Epidermal melanocyte (primary cell): ENCODE data around the gene PM20D2.

Experiments used
- DNase-seq: peaks from one replicate; pipeline ENCODE4 v3.0.0; 2011; ENCODE audit warnings: low spot score; ENCODE audit not compliant: insufficient read length

The PM20D2 gene

GRCh38 chr6:89144354-89144906, 1.4 kb upstream of the PM20D2 start:
- DNase-seq: no peak

GRCh38 chr6:89145091-89145955, 532 bp upstream of the PM20D2 start:
- DNase-seq: no peak

GRCh38 chr6:89146718-89147700, 1.2 kb downstream of the PM20D2 start:
- no peak for DNase-seq

GRCh38 chr6:89148016-89148750, 2.3 kb downstream of the PM20D2 start:
- DNase-seq: no peak

- DNase-seq: no peak
Measured at GRCh38 chr6:89154131-89154530, 8.3 kb downstream of the PM20D2 start.

- DNase-seq: no peak
Measured at GRCh38 chr6:89160331-89161092, 14.7 kb downstream of the PM20D2 start.

GRCh38 chr6:89161326-89162046, 15.6 kb downstream of the PM20D2 start:
- DNase-seq: no peak

- DNase-seq: no peak
Measured at GRCh38 chr6:89162047-89162371, 16.2 kb downstream of the PM20D2 start.

GRCh38 chr6:89172131-89172530, 26.3 kb downstream of the PM20D2 start:
- DNase-seq: no peak

- DNase-seq: no peak
Measured at GRCh38 chr6:89173634-89174033, 27.8 kb downstream of the PM20D2 start.

- DNase-seq: no peak
Measured at GRCh38 chr6:89180112-89180511, 34.3 kb downstream of the PM20D2 start.

GRCh38 chr6:89180971-89181370, 35.1 kb downstream of the PM20D2 start:
- no peak for DNase-seq

GRCh38 chr6:89183294-89183693, 37.4 kb downstream of the PM20D2 start:
- DNase-seq: no peak

GRCh38 chr6:89184344-89184743, 38.5 kb downstream of the PM20D2 start:
- DNase-seq: no peak

- no peak for DNase-seq
Measured at GRCh38 chr6:89186762-89187161, 40.9 kb downstream of the PM20D2 start.

GRCh38 chr6:89187504-89187903, 41.6 kb downstream of the PM20D2 start:
- no peak for DNase-seq

- no peak for DNase-seq
Measured at GRCh38 chr6:89190741-89191140, 44.9 kb downstream of the PM20D2 start.

- no peak for DNase-seq
Measured at GRCh38 chr6:89194559-89194958, 48.7 kb downstream of the PM20D2 start.

- DNase-seq: no peak
Measured at GRCh38 chr6:89197141-89197540, 51.3 kb downstream of the PM20D2 start.

- DNase-seq: no peak
Measured at GRCh38 chr6:89198235-89198634, 52.4 kb downstream of the PM20D2 start.
